Right lobe of liver (tissue), 4 donors: Measurements from ENCODE around the gene MGAT4A.

Experiments
- CTCF ChIP-seq, 4 donors: fragments of 200-600 bp in 3 of 4; fragments of 450-650 bp in 1 of 4; IDR thresholded peaks; one replicate each; pipeline versions ENCODE4 v1.5.1 to v1.8.0; 2016 to 2022; ENCODE audit warnings: antibody characterized with exemption in 4 of 4, mild to moderate bottlenecking in 2 of 4
- POLR2A ChIP-seq: fragments of 450-650 bp; IDR thresholded peaks from one replicate; pipeline ENCODE4 v1.6.1; 2017; ENCODE audit warnings: antibody characterized with exemption, mild to moderate bottlenecking
- donor health status: DM: no; HTN: no; CAD: no.
- donor health status: DM: no; HTN: no; CAD: no.
- donor health status: DM: no; HTN: yes; CAD: no.

GRCh38 chr2:98743835-98744234 lies 12.9 kb upstream of the MGAT4A start:
- TF ChIP-seq CTCF (IDR thresholded peaks at IDR 0.05) (no peak), POLR2A (no peak)
